Prostate gland (tissue), 2 donors: Measurements from ENCODE around the gene AUTS2. TPM values are rescaled to one million over a fixed set of nuclear protein-coding genes. Genes with fewer than 3 reads are reported as not detected.

Experiments
- DNase-seq: peaks from one replicate; pipeline ENCODE4 v3.0.0-alpha.2; 2019; ENCODE audit warnings: low spot score
- H3K27ac ChIP-seq, 2 donors: fragments of 200-600 bp; sonication (generic); 2 replicates each; pipeline ENCODE4 v1.5.1; 2017 to 2019
- H3K27me3 ChIP-seq: fragments of 200-600 bp; sonication (generic); replicated peaks from 2 replicates; pipeline ENCODE4 v1.5.1; 2019; ENCODE audit not compliant: insufficient read depth
- H3K36me3 ChIP-seq, 2 donors: fragments of 200-600 bp; sonication (generic); 1 replicate in 1 of 2; 2 replicates in 1 of 2; pipeline versions ENCODE4 v1.5.1 to v1.8.1; 2017 to 2019
- H3K4me1 ChIP-seq: fragments of 200-600 bp; sonication (generic); replicated peaks from 2 replicates; pipeline ENCODE4 v1.5.1; 2019
- H3K4me3 ChIP-seq, 2 donors: fragments of 200-600 bp; sonication (generic); 2 replicates each; pipeline ENCODE4 v1.5.1; 2017 to 2019
- H3K9me3 ChIP-seq: fragments of 200-600 bp; sonication (generic); 2 replicates; pipeline ENCODE4 v1.5.1; 2017
- POLR2A ChIP-seq: fragments of 450-650 bp; IDR thresholded peaks from one replicate; pipeline ENCODE4 v1.6.1; 2016; ENCODE audit warnings: antibody characterized with exemption, mild to moderate bottlenecking
- POLR2AphosphoS5 ChIP-seq: sonication (generic); formaldehyde crosslinking; IDR thresholded peaks from one replicate; pipeline ENCODE4 v1.6.1; 2017; ENCODE audit warnings: antibody characterized with exemption
- WGBS: methylation state at CpG from one replicate; pipeline ENCODE4 v1.1.5; 2018; 5-methylcytosine and 5-hydroxymethylcytosine counted together
- intact Hi-C: fragments of 100-400 bp; cut with DNase I; formaldehyde crosslinking; loops from one replicate; pipeline ENCODE4 v1.14.2; 2022
- total RNA-seq, 2 donors: library from RNA; depleted of rRNA; stranded (reverse); fragments of >200 nt; gene quantifications; one replicate each; pipeline ENCODE4 v1.1.0, GENCODE V29; 2016
- TF ChIP-seq, protein P1 (sequence below), 4 experiments: fragments of 200-600 bp in 2 of 4; fragments of 450-650 bp in 2 of 4; sonication (generic) in 2 of 4; IDR thresholded peaks; 1 replicate in 3 of 4; 2 replicates in 1 of 4; pipeline ENCODE4 v1.5.1; 2016 to 2019; ENCODE audit warnings: antibody characterized with exemption in 4 of 4, mild to moderate bottlenecking in 2 of 4, moderate library complexity in 2 of 4

AUTS2 gene
- total RNA-seq, 2 donors from 2014 or later: 25.0 to 55.2 TPM

DNA sequence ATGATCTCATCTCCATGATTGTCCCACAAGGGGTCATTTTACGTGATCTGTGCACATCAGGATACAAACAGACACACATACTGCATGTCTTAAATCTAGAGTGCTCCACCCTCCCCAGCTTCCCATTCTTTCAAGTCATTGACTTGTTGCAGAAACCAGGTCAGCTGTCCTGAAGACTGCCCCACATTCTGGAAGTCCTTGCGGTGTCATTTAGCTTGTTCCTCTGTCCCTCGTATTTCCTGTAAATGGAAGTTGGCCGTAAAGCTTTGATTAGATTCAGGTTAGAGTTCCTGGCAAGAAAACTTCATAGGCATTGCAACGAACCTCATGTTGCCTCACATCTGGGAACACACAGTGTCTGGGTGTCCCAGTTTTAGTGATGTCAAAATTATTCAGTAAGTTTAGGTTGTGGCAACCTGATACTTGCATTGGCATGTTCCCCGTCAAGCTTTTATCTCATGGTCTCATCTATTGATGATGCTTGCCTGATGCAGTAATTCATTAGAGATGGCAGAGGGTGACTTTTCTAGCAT lies 1116.3 kb downstream of the AUTS2 start:
- H3K36me3 ChIP-seq: no peaks in the 10 kb centered on the region
- whole genome bisulfite sequencing: 86% methylated on average over 6 of the region's 6 CpGs
- peaks cover 8% of the 10 kb centered on the region for H3K4me1 ChIP-seq
- no peaks in the 10 kb centered on the region for H3K9me3 ChIP-seq
- no peak overlapping the region for H3K27ac ChIP-seq
- H3K27me3 ChIP-seq: no peaks in the 10 kb centered on the region
- DNase-seq: no peak
- TF ChIP-seq, protein P1, sequence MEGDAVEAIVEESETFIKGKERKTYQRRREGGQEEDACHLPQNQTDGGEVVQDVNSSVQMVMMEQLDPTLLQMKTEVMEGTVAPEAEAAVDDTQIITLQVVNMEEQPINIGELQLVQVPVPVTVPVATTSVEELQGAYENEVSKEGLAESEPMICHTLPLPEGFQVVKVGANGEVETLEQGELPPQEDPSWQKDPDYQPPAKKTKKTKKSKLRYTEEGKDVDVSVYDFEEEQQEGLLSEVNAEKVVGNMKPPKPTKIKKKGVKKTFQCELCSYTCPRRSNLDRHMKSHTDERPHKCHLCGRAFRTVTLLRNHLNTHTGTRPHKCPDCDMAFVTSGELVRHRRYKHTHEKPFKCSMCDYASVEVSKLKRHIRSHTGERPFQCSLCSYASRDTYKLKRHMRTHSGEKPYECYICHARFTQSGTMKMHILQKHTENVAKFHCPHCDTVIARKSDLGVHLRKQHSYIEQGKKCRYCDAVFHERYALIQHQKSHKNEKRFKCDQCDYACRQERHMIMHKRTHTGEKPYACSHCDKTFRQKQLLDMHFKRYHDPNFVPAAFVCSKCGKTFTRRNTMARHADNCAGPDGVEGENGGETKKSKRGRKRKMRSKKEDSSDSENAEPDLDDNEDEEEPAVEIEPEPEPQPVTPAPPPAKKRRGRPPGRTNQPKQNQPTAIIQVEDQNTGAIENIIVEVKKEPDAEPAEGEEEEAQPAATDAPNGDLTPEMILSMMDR (IDR thresholded peaks at IDR 0.05): no peak
- no peak for TF ChIP-seq POLR2AphosphoS5
- TF ChIP-seq POLR2A: no peak
- H3K4me3 ChIP-seq: no peak overlapping the region
- intact Hi-C loops: no loop called here

DNA sequence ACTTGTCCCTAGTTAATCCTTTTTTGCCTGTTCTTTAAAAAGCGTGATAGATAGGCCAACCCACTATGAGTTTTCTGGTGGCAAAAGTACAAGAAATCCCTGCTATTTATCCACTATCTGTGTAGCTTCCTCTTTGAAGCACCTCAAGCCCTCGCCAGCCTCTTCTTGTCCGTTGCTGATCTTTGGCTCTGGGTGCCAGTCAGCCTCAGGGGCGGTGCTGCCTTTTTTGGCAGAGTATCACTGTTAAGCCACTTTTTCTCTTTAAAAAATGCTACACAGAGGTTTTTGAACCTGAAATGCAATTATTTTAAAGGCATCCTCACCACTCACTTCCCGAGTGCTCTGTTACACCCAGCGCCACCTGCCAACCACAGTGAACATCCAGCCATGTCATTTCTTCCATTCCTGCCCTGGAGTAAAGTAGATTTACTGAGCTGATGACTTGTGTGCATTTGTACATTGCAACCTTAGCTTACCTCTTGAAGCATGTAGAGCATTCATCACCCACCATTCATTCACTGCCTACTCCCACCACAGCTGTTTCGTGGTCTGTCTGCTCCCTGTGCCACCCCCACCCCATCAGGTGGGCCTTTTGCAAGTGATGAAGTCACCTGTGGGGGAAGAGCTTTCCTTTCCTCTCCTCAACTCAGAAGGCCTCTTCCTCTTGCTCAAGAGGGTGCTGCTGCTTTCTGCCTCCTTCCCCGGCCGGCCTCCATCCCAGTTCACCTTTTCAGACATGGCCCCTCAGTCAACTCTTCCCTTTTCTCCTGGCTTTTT lies 1119.5 kb downstream of the AUTS2 start:
- TF ChIP-seq POLR2A: no peak
- TF ChIP-seq, protein P1 (IDR thresholded peaks at IDR 0.05): no peak
- intact Hi-C loops: no loop called here
- no peak overlapping the region for H3K27ac ChIP-seq
- 59% methylated on average over 9 of the region's 9 CpGs for WGBS
- no peaks in the 10 kb centered on the region for H3K36me3 ChIP-seq
- H3K4me3 ChIP-seq: no peak overlapping the region
- H3K9me3 ChIP-seq: no peaks in the 10 kb centered on the region
- no peak for DNase-seq
- H3K4me1 ChIP-seq: no peaks in the 10 kb centered on the region
- no peaks in the 10 kb centered on the region for H3K27me3 ChIP-seq

DNA sequence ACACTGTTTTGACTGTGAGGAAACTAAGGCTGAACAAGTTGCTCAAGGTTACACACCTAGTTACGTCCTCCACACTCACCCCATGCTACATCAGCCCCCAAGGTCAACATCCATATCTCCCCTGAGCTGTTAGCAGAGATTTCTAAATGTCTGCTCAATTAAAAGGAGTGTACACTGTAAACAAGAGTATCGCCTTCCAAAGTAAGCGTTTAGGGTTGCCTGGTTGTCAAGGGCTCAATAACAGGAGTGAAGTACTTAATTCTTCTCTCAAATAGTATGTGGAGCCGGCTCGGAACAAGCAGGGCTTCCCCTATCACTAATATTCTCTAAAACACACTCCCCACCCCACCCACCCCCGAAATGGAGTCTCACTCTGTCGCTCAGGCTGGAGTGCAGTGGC lies 1120.8 kb downstream of the AUTS2 start:
- Histone ChIP-seq H3K4me1 (no peaks in the 10 kb centered on the region), H3K27me3 (no peaks in the 10 kb centered on the region), H3K36me3 (no peaks in the 10 kb centered on the region), H3K9me3 (no peaks in the 10 kb centered on the region), H3K27ac (no peak overlapping the region), H3K4me3 (no peak overlapping the region)
- no peak for DNase-seq
- TF ChIP-seq POLR2AphosphoS5 (no peak), POLR2A (no peak)
- TF ChIP-seq, protein P1 (IDR thresholded peaks at IDR 0.05): no peak
- 76% methylated on average over 7 of the region's 7 CpGs for WGBS
- intact Hi-C loops: no loop called here

DNA sequence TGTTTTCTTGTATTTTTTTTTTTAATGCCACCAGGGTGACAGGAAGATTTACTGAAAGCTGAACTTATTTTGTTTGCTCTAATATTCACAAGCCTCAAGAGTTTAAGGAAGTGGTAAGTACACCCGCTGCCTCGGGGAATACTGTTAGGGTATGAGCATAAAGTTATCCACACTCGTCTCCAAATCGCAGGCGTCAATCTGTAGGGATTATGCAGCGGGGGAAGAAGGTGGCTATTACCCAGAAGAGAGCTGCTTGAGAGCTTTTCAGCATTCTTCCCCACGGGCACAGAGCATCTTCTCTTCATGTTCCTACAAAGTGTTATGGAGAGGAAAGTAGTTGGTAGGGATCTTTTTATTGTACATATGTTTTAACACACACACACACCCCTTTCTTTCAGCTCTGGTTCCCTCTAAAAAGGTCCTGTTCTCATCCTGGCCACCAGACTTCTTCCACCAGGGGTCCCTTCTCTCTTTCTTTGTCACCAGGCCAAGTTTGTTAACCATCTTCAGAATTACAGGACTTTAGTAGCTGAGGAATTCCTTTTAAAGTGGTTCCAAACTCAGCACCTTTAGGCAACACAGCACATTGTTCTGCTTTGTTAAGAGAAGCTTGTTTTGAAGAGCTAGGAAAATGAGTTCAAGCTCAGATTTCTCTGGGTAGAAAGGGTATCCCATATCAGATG lies 1122.1 kb downstream of the AUTS2 start:
- Histone ChIP-seq H3K27ac (no peak overlapping the region), H3K36me3 (no peaks in the 10 kb centered on the region), H3K9me3 (no peaks in the 10 kb centered on the region), H3K4me1 (no peaks in the 10 kb centered on the region), H3K4me3 (no peak overlapping the region), H3K27me3 (no peaks in the 10 kb centered on the region)
- TF ChIP-seq POLR2AphosphoS5 (no peak), POLR2A (no peak)
- TF ChIP-seq, protein P1 (IDR thresholded peaks at IDR 0.05): no peak
- 36% methylated on average over 7 of the region's 7 CpGs for WGBS
- DNase-seq: no peak
- intact Hi-C loops: no loop called here
